WTC11 (cell line): ENCODE measurements around the gene GALNT12. TPM values are rescaled to one million over a fixed set of nuclear protein-coding genes. Genes with fewer than 3 reads are reported as not detected.

Source experiments
- ATAC-seq: fragments of 200-7000 bp; cut with Tn5 transposase; 2 replicates; pipeline ENCODE4 v1.10.0; 2021; ENCODE audit warnings: mild to moderate bottlenecking, moderate library complexity
- CTCF ChIA-PET: fragments of 300-600 bp; sonication (Branson Sonifier 250); formaldehyde crosslinking; loops from one replicate; lab custom pipeline; 2021; ENCODE audit warnings: antibody characterized with exemption; lab: Charles Lee
- POLR2A ChIA-PET: fragments of 350-600 bp; sonication (Branson Sonifier 250); formaldehyde crosslinking; loops from one replicate; lab custom pipeline; 2021; ENCODE audit warnings: antibody characterized with exemption; lab: Charles Lee
- DNase-seq: peaks from one replicate; pipeline ENCODE4 v3.0.0; 2021; ENCODE audit warnings: low spot score
- H3K27ac Mint-ChIP-seq: 2 replicates; pipeline ENCODE4 v1.8.0; 2021; ENCODE audit warnings: mixed read lengths
- H3K27me3 Mint-ChIP-seq: 2 replicates; pipeline ENCODE4 v1.8.0; 2021; ENCODE audit warnings: low read depth, mild to moderate bottlenecking, moderate library complexity, mixed read lengths
- H3K36me3 Mint-ChIP-seq: 2 replicates; pipeline ENCODE4 v1.8.0; 2021; ENCODE audit warnings: mixed read lengths
- H3K4me1 Mint-ChIP-seq: 2 replicates; pipeline ENCODE4 v1.8.0; 2022; ENCODE audit warnings: mixed read lengths
- H3K4me3 Mint-ChIP-seq: 2 replicates; pipeline ENCODE4 v1.8.0; 2021; ENCODE audit warnings: mild to moderate bottlenecking, moderate library complexity, mixed read lengths
- H3K9me3 Mint-ChIP-seq: 2 replicates; pipeline ENCODE4 v1.8.0; 2021; ENCODE audit warnings: mixed read lengths
- ARID4B ChIP-seq: sonication (generic); formaldehyde crosslinking; IDR thresholded peaks from 2 replicates; pipeline ENCODE4 v1.8.0; 2023; ENCODE audit warnings: missing genetic modification reagents, mild to moderate bottlenecking, borderline replicate concordance
- E2F1 ChIP-seq: sonication (generic); formaldehyde crosslinking; IDR thresholded peaks from 2 replicates; pipeline ENCODE4 v1.8.0; 2022; ENCODE audit warnings: mild to moderate bottlenecking, missing genetic modification reagents
- ERG ChIP-seq: fragments of 250-450 bp; sonication (Bioruptor Pico); IDR thresholded peaks from 2 replicates; pipeline ENCODE4 v1.8.0; 2021; ENCODE audit warnings: mild to moderate bottlenecking
- FOXK1 ChIP-seq: sonication (generic); formaldehyde crosslinking; IDR thresholded peaks from 2 replicates; pipeline ENCODE4 v1.8.0; 2022; ENCODE audit warnings: mild to moderate bottlenecking, moderate library complexity, missing genetic modification reagents
- FOXP1 ChIP-seq: sonication (generic); formaldehyde crosslinking; IDR thresholded peaks from 2 replicates; pipeline ENCODE4 v1.8.0; 2022; ENCODE audit warnings: missing genetic modification reagents, mild to moderate bottlenecking, moderate library complexity, borderline replicate concordance
- GRHL2 ChIP-seq: fragments of 250-450 bp; sonication (Bioruptor Pico); IDR thresholded peaks from 2 replicates; pipeline ENCODE4 v1.8.0; 2022; ENCODE audit warnings: mild to moderate bottlenecking, moderate library complexity; ENCODE audit not compliant: insufficient replicate concordance, severe bottlenecking
- JAZF1 ChIP-seq: fragments of 250-450 bp; sonication (Bioruptor Pico); IDR thresholded peaks from 2 replicates; pipeline ENCODE4 v1.9.0; 2021; ENCODE audit warnings: moderate library complexity, mild to moderate bottlenecking, inconsistent platforms
- KAT7 ChIP-seq: sonication (generic); formaldehyde crosslinking; IDR thresholded peaks from 2 replicates; pipeline ENCODE4 v1.8.1; 2023; ENCODE audit warnings: missing genetic modification reagents, mild to moderate bottlenecking, borderline replicate concordance
- MXD4 ChIP-seq: fragments of 250-450 bp; sonication (Bioruptor Pico); IDR thresholded peaks from 2 replicates; pipeline ENCODE4 v1.8.0; 2021; ENCODE audit warnings: mild to moderate bottlenecking, moderate library complexity, borderline replicate concordance
- MYBL2 ChIP-seq: sonication (generic); formaldehyde crosslinking; IDR thresholded peaks from 2 replicates; pipeline ENCODE4 v1.8.1; 2023; ENCODE audit warnings: mild to moderate bottlenecking, moderate library complexity, missing genetic modification reagents
- NFYB ChIP-seq: sonication (generic); formaldehyde crosslinking; conservative IDR thresholded peaks from 2 replicates; pipeline ENCODE4 v1.8.0; 2022; ENCODE audit warnings: low read depth, missing genetic modification reagents
- NR2C2 ChIP-seq: sonication (generic); formaldehyde crosslinking; IDR thresholded peaks from 2 replicates; pipeline ENCODE4 v1.8.0; 2022; ENCODE audit warnings: mild to moderate bottlenecking, missing genetic modification reagents
- SMAD3 ChIP-seq: sonication (generic); formaldehyde crosslinking; IDR thresholded peaks from 2 replicates; pipeline ENCODE4 v1.8.0; 2022; ENCODE audit warnings: missing genetic modification reagents, mild to moderate bottlenecking, borderline replicate concordance
- ZBTB21 ChIP-seq: sonication (generic); formaldehyde crosslinking; IDR thresholded peaks from 2 replicates; pipeline ENCODE4 v1.8.1; 2023; ENCODE audit warnings: mild to moderate bottlenecking, missing genetic modification reagents, borderline replicate concordance
- ZNF263 ChIP-seq: sonication (generic); formaldehyde crosslinking; IDR thresholded peaks from 2 replicates; pipeline ENCODE4 v1.8.1; 2022; ENCODE audit warnings: low read depth, mild to moderate bottlenecking, moderate library complexity, missing genetic modification reagents
- ZNF317 ChIP-seq: sonication (generic); formaldehyde crosslinking; IDR thresholded peaks from 2 replicates; pipeline ENCODE4 v1.8.1; 2023; ENCODE audit warnings: low read depth, mild to moderate bottlenecking, moderate library complexity, missing genetic modification reagents, borderline replicate concordance
- total RNA-seq: library from RNA; stranded (reverse); gene quantifications from 3 replicates; pipeline ENCODE4 v1.2.3, GENCODE V29; 2021
- TF ChIP-seq, protein P1 (sequence below): sonication (generic); formaldehyde crosslinking; IDR thresholded peaks from 2 replicates; pipeline ENCODE4 v1.8.0; 2022; ENCODE audit warnings: mild to moderate bottlenecking, missing genetic modification reagents
- TF ChIP-seq, protein P2 (sequence below): sonication (generic); formaldehyde crosslinking; IDR thresholded peaks from 2 replicates; pipeline ENCODE4 v1.8.1; 2023; ENCODE audit warnings: mild to moderate bottlenecking, missing genetic modification reagents
- TF ChIP-seq, protein P3 (sequence below): fragments of 250-450 bp; sonication (Bioruptor Pico); conservative IDR thresholded peaks from 2 replicates; pipeline ENCODE4 v1.9.0; 2021; ENCODE audit warnings: mild to moderate bottlenecking
- TF ChIP-seq, protein P4 (sequence below): sonication (generic); formaldehyde crosslinking; IDR thresholded peaks from 2 replicates; pipeline ENCODE4 v1.8.0; 2023; ENCODE audit warnings: mild to moderate bottlenecking, missing genetic modification reagents

The GALNT12 gene
- total RNA-seq, 1 experiment from 2014 or later = 19.3 TPM

GRCh38 chr9:98860871-98861293 lies 53.4 kb downstream of the GALNT12 start (continued):
- TF ChIP-seq ZBTB21 (no peak), NR2C2 (CRISPR knock-in tag) (no peak), SMAD3 (no peak), KAT7 (CRISPR knock-in tag) (no peak), E2F1 (CRISPR knock-in tag) (no peak), MXD4 (CRISPR knock-in tag) (no peak), FOXK1 (no peak)
- TF ChIP-seq, protein P1, sequence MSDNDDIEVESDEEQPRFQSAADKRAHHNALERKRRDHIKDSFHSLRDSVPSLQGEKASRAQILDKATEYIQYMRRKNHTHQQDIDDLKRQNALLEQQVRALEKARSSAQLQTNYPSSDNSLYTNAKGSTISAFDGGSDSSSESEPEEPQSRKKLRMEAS (CRISPR knock-in tag) = no peak

DNA sequence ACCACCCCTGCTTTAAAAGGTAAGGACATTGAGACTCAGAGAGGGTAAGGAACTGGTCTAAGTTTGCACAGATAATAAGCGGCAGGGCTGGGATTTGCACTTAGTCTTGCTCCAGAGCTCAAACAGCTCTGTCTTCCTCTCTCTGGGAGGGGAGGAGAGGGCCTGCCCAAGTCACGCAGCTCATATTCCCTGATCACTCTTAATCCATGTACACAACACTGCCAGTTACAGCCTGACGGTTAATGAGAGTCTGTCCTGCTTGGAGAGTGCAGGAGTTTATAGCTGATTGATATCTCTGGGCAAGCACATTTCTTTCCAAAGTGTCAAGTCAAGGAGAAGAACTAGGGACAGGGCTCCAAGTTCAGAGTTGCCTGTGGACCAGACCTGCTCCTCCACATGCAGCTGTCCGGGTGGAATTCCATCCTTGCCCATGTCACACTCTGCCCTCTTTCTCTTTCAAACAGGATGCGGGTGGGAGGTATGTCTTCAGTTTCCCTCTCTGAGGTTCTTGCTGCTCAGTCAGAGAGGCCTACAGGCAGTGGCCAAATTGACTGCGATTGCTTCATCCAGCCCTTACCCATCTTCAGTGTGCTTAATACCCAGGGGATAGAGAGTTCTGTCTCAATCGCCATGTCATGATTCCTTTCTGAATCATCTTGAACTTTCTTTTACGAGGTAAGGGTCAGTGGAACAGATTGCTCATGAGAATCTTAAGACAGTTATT lies 54.5 kb downstream of the GALNT12 start:
- ATAC-seq (no peak), DNase-seq (no peak)
- ChIA-PET POLR2A (interaction anchor here (0.7 kb wide), 1 partner anchor 108 kb away, joined by 3 read pairs; no protein-coding TSS in a partner anchor), CTCF (interaction anchor here (1.0 to 3.1 kb wide), 3 partner anchors 136 to 279 kb away, joined by 3 to 8 read pairs (median 4); no protein-coding TSS in a partner anchor)
- no peak overlapping the region for H3K27ac Mint-ChIP-seq
- H3K36me3 Mint-ChIP-seq = no peaks in the 10 kb centered on the region
- peaks cover 7% of the 10 kb centered on the region for H3K4me1 Mint-ChIP-seq
- H3K27me3 Mint-ChIP-seq = no peaks in the 10 kb centered on the region; the same call in 1 of the 2 replicates
- H3K4me3 Mint-ChIP-seq = no peak overlapping the region
- peaks cover 12% of the 10 kb centered on the region; the same call in 1 of the 2 replicates for H3K9me3 Mint-ChIP-seq
- no peak for TF ChIP-seq GRHL2
- TF ChIP-seq, protein P2, sequence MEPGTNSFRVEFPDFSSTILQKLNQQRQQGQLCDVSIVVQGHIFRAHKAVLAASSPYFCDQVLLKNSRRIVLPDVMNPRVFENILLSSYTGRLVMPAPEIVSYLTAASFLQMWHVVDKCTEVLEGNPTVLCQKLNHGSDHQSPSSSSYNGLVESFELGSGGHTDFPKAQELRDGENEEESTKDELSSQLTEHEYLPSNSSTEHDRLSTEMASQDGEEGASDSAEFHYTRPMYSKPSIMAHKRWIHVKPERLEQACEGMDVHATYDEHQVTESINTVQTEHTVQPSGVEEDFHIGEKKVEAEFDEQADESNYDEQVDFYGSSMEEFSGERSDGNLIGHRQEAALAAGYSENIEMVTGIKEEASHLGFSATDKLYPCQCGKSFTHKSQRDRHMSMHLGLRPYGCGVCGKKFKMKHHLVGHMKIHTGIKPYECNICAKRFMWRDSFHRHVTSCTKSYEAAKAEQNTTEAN = no peak
- no peak for TF ChIP-seq JAZF1 (CRISPR knock-in tag)
- TF ChIP-seq NFYB (CRISPR knock-in tag) = no peak
- TF ChIP-seq, protein P3, sequence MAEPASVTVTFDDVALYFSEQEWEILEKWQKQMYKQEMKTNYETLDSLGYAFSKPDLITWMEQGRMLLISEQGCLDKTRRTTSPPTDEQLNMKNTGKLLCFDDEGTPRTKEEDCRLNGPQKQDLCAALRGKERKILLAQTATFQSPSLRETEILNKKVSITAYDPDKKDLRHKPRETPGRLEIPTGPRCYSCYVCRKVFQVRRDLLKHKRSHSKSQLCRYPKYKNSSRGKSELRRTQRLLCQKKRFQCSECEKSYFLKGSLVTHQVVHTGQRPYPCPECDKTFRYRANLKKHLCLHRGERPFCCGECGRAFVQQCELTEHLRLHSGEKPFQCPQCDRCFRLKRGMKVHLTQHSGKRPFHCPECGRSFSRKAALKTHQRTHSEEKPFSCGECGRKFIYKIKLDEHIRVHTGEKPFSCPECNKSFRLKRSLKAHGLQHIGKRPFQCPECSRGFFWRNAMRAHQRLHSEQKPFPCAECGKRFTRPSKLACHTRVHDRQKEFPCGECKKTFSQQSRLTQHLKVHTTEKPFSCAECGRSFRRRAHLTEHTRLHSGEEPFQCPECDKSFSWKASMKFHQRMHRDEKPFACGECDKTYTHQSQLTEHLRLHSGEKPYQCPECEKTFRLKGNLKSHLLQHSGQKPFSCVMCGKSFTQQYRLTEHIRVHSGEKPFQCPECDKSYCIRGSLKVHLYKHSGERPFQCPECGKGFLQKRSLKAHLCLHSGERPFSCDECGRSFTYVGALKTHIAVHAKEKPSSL (CRISPR knock-in tag) = no peak
- TF ChIP-seq FOXP1 (CRISPR knock-in tag) = no peak
- no peak for TF ChIP-seq ARID4B (CRISPR knock-in tag)
- no peak for TF ChIP-seq ZNF317 (CRISPR knock-in tag)
- TF ChIP-seq, protein P1 (CRISPR knock-in tag) = no peak
- no peak for TF ChIP-seq MYBL2 (CRISPR knock-in tag)
- TF ChIP-seq ZNF263 (CRISPR knock-in tag) = no peak
- TF ChIP-seq, protein P4, sequence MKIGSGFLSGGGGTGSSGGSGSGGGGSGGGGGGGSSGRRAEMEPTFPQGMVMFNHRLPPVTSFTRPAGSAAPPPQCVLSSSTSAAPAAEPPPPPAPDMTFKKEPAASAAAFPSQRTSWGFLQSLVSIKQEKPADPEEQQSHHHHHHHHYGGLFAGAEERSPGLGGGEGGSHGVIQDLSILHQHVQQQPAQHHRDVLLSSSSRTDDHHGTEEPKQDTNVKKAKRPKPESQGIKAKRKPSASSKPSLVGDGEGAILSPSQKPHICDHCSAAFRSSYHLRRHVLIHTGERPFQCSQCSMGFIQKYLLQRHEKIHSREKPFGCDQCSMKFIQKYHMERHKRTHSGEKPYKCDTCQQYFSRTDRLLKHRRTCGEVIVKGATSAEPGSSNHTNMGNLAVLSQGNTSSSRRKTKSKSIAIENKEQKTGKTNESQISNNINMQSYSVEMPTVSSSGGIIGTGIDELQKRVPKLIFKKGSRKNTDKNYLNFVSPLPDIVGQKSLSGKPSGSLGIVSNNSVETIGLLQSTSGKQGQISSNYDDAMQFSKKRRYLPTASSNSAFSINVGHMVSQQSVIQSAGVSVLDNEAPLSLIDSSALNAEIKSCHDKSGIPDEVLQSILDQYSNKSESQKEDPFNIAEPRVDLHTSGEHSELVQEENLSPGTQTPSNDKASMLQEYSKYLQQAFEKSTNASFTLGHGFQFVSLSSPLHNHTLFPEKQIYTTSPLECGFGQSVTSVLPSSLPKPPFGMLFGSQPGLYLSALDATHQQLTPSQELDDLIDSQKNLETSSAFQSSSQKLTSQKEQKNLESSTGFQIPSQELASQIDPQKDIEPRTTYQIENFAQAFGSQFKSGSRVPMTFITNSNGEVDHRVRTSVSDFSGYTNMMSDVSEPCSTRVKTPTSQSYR = no peak
- no peak for TF ChIP-seq ERG (CRISPR knock-in tag)
